GM23338 (cell line): Measurements from ENCODE around the gene PSPC1. TPM values are rescaled to one million over a fixed set of nuclear protein-coding genes. Genes with fewer than 3 reads are reported as not detected.

Experiments
- ATAC-seq: fragments of 200-7000 bp; cut with Tn5 transposase; 3 replicates; pipeline ENCODE4 v1.9.1; 2020
- DNase-seq: peaks from one replicate; pipeline ENCODE4 v3.0.0-alpha.2; 2015; ENCODE audit warnings: low spot score
- H2AFZ ChIP-seq: fragments of 200-600 bp; sonication (generic); 2 replicates; pipeline ENCODE4 v1.8.0; 2016; ENCODE audit warnings: antibody characterized with exemption, mild to moderate bottlenecking, moderate library complexity
- H3F3A ChIP-seq: fragments of 200-600 bp; sonication (generic); replicated peaks from 2 replicates; pipeline ENCODE4 v1.8.0; 2017; ENCODE audit warnings: antibody characterized with exemption, mixed run types, low read depth
- H3K27ac ChIP-seq: fragments of 200-600 bp; sonication (generic); 2 replicates; pipeline ENCODE4 v1.6.1; 2016; ENCODE audit warnings: low read depth
- H3K27me3 ChIP-seq: fragments of 200-600 bp; sonication (generic); 2 replicates; pipeline ENCODE4 v1.8.0; 2016; ENCODE audit warnings: mild to moderate bottlenecking, mixed run types, moderate library complexity; ENCODE audit not compliant: insufficient read depth
- H3K36me3 ChIP-seq: fragments of 200-600 bp; sonication (generic); 2 replicates; pipeline ENCODE4 v1.8.0; 2016; ENCODE audit warnings: mild to moderate bottlenecking; ENCODE audit not compliant: insufficient read depth
- H3K4me1 ChIP-seq: fragments of 200-600 bp; sonication (generic); 2 replicates; pipeline ENCODE4 v1.8.0; 2016; ENCODE audit warnings: mild to moderate bottlenecking, moderate library complexity; ENCODE audit not compliant: insufficient read depth
- H3K4me2 ChIP-seq: fragments of 200-600 bp; sonication (generic); 2 replicates; pipeline ENCODE4 v1.7.1; 2017; ENCODE audit warnings: mixed run types
- H3K4me3 ChIP-seq: fragments of 200-600 bp; sonication (generic); 2 replicates; pipeline ENCODE4 v1.6.1; 2016; ENCODE audit warnings: mixed run types
- H3K79me2 ChIP-seq: fragments of 200-600 bp; sonication (generic); replicated peaks from 2 replicates; pipeline ENCODE4 v1.8.0; 2017; ENCODE audit warnings: mild to moderate bottlenecking; ENCODE audit not compliant: insufficient read depth
- H3K9me2 ChIP-seq: fragments of 200-600 bp; sonication (generic); 2 replicates; pipeline ENCODE4 v1.8.0; 2017; ENCODE audit not compliant: insufficient read depth
- H4K20me1 ChIP-seq: fragments of 200-600 bp; sonication (generic); replicated peaks from 2 replicates; pipeline ENCODE4 v1.8.0; 2017; ENCODE audit warnings: mild to moderate bottlenecking; ENCODE audit not compliant: insufficient read depth
- H3K27ac Mint-ChIP-seq: 2 replicates; pipeline ENCODE4 v1.8.0; 2020; ENCODE audit warnings: inconsistent platforms, mild to moderate bottlenecking, moderate library complexity, mixed read lengths
- H3K27me3 Mint-ChIP-seq: 3 replicates; pipeline ENCODE4 v1.8.0; 2022; ENCODE audit warnings: low read depth, mild to moderate bottlenecking, moderate library complexity, mixed read lengths, inconsistent platforms; ENCODE audit not compliant: insufficient read depth, poor library complexity
- H3K36me3 Mint-ChIP-seq: 3 replicates; pipeline ENCODE4 v1.8.0; 2021; ENCODE audit warnings: low read depth, mild to moderate bottlenecking, inconsistent platforms, moderate library complexity, mixed read lengths
- H3K4me1 Mint-ChIP-seq: 3 replicates; pipeline ENCODE4 v1.8.0; 2020; ENCODE audit warnings: mild to moderate bottlenecking, inconsistent platforms, mixed read lengths
- H3K4me3 Mint-ChIP-seq: 3 replicates; pipeline ENCODE4 v1.8.0; 2021; ENCODE audit warnings: moderate library complexity, mild to moderate bottlenecking, inconsistent platforms, mixed read lengths
- H3K9me3 Mint-ChIP-seq: 3 replicates; pipeline ENCODE4 v1.8.0; 2020; ENCODE audit warnings: moderate library complexity, mild to moderate bottlenecking, inconsistent platforms, mixed read lengths
- ZNF114 ChIP-seq: fragments of 250-450 bp; sonication (Bioruptor Pico); IDR thresholded peaks from 2 replicates; pipeline ENCODE4 v1.5.0; 2020; ENCODE audit warnings: mild to moderate bottlenecking, moderate library complexity
- polyA plus RNA-seq: library from polyadenylated mRNA; unstranded; fragments of >200 nt; fragmentation: Nextera tagmentation; extraction: Ambion mirVana; gene quantifications from 2 replicates; pipeline ENCODE4 v1.2.1, GENCODE V29; 2016
- total RNA-seq: library from RNA; depleted of rRNA; stranded (reverse); fragments of >200 nt; shearing (Covaris generic); gene quantifications from 2 replicates; pipeline ENCODE4 v1.2.3, GENCODE V29; 2014
- TF ChIP-seq, protein P1 (sequence below): fragments of 250-450 bp; sonication (Bioruptor Pico); IDR thresholded peaks from 2 replicates; pipeline ENCODE4 v1.5.0; 2020; ENCODE audit warnings: mild to moderate bottlenecking, moderate library complexity
- TF ChIP-seq, protein P2 (sequence below): IDR thresholded peaks from one replicate; pipeline ENCODE4 v1.6.1; 2018; ENCODE audit warnings: antibody characterized with exemption; ENCODE audit not compliant: unreplicated experiment
- TF ChIP-seq, protein P3 (sequence below), 2 experiments: fragments of 200-600 bp in 1 of 2; sonication (generic) in 1 of 2; conservative IDR thresholded peaks; 2 replicates each; pipeline versions ENCODE4 v1.5.1 to v1.6.1; 2016 to 2017; ENCODE audit warnings: antibody characterized with exemption in 2 of 2, low read depth in 2 of 2, mild to moderate bottlenecking in 2 of 2, moderate library complexity in 1 of 2

The PSPC1 gene
- total and polyA plus RNA-seq, 2 experiments from 2014 or later, result 38.2 to 80.2 TPM

DNA sequence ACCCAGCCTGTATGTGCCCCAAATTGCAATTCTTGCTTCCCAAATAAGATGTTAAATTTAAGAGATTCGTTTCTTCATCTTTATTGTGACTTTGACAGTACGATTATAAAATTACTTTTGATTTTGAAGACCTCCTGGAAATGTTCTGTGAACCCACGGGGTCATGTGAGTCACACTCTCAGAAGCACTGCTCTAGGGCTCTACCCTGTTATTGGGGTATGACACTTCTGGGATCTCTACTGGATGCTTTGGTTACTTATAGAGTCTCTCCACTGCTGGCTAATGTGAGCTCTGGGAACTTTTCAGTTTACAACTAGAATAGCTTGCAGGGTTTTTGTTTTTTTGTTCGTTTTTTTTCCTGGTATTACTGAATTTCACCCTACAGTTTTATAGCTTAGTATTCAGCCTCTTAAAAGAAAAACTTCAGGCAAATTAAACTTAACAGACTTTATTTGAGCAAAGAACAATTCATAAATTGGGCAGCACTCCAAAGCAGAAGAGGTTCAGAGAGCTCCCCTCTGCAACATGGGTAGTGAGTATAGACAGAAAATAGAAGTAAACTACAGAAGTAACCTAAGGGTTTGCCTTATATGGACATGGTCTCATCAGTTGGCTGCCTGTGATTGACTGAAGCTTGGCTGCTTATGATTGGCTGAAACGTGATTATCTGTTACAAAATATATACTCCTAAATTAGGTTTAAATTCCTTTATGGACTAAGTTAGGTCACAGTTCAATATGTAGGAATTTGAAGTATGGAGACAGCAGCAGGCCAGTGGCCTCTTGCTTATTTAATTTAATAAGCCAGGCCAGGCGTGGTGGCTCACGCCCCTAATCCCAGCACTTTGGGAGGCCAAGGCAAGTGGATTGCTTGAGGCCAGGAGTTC, 28.5 kb upstream of the PSPC1 start (continued):
- TF ChIP-seq, protein P1, sequence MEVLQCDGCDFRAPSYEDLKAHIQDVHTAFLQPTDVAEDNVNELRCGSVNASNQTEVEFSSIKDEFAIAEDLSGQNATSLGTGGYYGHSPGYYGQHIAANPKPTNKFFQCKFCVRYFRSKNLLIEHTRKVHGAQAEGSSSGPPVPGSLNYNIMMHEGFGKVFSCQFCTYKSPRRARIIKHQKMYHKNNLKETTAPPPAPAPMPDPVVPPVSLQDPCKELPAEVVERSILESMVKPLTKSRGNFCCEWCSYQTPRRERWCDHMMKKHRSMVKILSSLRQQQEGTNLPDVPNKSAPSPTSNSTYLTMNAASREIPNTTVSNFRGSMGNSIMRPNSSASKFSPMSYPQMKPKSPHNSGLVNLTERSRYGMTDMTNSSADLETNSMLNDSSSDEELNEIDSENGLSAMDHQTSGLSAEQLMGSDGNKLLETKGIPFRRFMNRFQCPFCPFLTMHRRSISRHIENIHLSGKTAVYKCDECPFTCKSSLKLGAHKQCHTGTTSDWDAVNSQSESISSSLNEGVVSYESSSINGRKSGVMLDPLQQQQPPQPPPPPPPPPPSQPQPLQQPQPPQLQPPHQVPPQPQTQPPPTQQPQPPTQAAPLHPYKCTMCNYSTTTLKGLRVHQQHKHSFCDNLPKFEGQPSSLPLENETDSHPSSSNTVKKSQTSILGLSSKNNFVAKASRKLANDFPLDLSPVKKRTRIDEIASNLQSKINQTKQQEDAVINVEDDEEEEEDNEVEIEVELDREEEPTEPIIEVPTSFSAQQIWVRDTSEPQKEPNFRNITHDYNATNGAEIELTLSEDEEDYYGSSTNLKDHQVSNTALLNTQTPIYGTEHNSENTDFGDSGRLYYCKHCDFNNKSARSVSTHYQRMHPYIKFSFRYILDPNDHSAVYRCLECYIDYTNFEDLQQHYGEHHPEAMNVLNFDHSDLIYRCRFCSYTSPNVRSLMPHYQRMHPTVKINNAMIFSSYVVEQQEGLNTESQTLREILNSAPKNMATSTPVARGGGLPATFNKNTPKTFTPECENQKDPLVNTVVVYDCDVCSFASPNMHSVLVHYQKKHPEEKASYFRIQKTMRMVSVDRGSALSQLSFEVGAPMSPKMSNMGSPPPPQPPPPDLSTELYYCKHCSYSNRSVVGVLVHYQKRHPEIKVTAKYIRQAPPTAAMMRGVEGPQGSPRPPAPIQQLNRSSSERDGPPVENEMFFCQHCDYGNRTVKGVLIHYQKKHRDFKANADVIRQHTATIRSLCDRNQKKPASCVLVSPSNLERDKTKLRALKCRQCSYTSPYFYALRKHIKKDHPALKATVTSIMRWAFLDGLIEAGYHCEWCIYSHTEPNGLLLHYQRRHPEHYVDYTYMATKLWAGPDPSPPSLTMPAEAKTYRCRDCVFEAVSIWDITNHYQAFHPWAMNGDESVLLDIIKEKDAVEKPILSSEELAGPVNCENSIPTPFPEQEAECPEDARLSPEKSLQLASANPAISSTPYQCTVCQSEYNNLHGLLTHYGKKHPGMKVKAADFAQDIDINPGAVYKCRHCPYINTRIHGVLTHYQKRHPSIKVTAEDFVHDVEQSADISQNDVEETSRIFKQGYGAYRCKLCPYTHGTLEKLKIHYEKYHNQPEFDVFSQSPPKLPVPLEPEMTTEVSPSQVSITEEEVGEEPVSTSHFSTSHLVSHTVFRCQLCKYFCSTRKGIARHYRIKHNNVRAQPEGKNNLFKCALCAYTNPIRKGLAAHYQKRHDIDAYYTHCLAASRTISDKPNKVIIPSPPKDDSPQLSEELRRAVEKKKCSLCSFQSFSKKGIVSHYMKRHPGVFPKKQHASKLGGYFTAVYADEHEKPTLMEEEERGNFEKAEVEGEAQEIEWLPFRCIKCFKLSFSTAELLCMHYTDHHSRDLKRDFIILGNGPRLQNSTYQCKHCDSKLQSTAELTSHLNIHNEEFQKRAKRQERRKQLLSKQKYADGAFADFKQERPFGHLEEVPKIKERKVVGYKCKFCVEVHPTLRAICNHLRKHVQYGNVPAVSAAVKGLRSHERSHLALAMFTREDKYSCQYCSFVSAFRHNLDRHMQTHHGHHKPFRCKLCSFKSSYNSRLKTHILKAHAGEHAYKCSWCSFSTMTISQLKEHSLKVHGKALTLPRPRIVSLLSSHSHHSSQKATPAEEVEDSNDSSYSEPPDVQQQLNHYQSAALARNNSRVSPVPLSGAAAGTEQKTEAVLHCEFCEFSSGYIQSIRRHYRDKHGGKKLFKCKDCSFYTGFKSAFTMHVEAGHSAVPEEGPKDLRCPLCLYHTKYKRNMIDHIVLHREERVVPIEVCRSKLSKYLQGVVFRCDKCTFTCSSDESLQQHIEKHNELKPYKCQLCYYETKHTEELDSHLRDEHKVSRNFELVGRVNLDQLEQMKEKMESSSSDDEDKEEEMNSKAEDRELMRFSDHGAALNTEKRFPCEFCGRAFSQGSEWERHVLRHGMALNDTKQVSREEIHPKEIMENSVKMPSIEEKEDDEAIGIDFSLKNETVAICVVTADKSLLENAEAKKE (CRISPR knock-in tag), result no peak
- TF ChIP-seq, protein P2, sequence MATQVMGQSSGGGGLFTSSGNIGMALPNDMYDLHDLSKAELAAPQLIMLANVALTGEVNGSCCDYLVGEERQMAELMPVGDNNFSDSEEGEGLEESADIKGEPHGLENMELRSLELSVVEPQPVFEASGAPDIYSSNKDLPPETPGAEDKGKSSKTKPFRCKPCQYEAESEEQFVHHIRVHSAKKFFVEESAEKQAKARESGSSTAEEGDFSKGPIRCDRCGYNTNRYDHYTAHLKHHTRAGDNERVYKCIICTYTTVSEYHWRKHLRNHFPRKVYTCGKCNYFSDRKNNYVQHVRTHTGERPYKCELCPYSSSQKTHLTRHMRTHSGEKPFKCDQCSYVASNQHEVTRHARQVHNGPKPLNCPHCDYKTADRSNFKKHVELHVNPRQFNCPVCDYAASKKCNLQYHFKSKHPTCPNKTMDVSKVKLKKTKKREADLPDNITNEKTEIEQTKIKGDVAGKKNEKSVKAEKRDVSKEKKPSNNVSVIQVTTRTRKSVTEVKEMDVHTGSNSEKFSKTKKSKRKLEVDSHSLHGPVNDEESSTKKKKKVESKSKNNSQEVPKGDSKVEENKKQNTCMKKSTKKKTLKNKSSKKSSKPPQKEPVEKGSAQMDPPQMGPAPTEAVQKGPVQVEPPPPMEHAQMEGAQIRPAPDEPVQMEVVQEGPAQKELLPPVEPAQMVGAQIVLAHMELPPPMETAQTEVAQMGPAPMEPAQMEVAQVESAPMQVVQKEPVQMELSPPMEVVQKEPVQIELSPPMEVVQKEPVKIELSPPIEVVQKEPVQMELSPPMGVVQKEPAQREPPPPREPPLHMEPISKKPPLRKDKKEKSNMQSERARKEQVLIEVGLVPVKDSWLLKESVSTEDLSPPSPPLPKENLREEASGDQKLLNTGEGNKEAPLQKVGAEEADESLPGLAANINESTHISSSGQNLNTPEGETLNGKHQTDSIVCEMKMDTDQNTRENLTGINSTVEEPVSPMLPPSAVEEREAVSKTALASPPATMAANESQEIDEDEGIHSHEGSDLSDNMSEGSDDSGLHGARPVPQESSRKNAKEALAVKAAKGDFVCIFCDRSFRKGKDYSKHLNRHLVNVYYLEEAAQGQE, result no peak

DNA sequence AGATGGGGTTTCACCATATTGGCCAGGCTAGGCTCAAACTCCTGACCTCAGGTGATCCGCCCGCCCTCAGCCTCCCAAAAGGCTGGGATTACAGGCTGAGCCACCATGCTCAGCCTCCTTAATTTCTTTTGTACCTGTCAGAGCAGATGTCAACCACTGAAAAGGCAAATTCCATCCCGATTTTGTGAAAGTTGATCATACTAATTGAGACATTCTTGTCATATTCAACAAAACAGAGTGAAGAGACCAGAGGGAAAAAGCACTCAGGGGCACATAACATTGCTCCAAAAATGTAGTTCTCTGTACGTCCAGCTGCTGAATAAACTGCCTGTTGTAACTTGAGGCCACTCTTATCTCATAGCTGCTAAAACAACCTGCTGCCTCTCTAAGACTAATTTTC, 27.4 kb upstream of the PSPC1 start:
- Histone ChIP-seq H3K27me3 (no peaks in the 10 kb centered on the region), H2AFZ (no peak overlapping the region), H3K9me2 (no peaks in the 10 kb centered on the region), H3F3A (no peaks in the 10 kb centered on the region), H3K27ac (no peak overlapping the region), H3K36me3 (no peaks in the 10 kb centered on the region), H3K4me3 (no peak overlapping the region), H3K79me2 (no peaks in the 10 kb centered on the region), H4K20me1 (no peaks in the 10 kb centered on the region), H3K4me2 (no peak overlapping the region), H3K4me1 (no peaks in the 10 kb centered on the region)
- no peak overlapping the region for H3K4me3 Mint-ChIP-seq
- peaks cover 3% of the 10 kb centered on the region; the same call in 2 of the 3 replicates for H3K36me3 Mint-ChIP-seq
- DNase-seq (no peak), ATAC-seq (no peak)
- peaks cover 3% of the 10 kb centered on the region; the same call in 1 of the 3 replicates for H3K9me3 Mint-ChIP-seq
- no peaks in the 10 kb centered on the region for H3K4me1 Mint-ChIP-seq
- H3K27me3 Mint-ChIP-seq, result peaks cover 2% of the 10 kb centered on the region
- no peak overlapping the region for H3K27ac Mint-ChIP-seq
- TF ChIP-seq ZNF114 (CRISPR knock-in tag), result no peak
- TF ChIP-seq, protein P2, result no peak
- TF ChIP-seq, protein P3, sequence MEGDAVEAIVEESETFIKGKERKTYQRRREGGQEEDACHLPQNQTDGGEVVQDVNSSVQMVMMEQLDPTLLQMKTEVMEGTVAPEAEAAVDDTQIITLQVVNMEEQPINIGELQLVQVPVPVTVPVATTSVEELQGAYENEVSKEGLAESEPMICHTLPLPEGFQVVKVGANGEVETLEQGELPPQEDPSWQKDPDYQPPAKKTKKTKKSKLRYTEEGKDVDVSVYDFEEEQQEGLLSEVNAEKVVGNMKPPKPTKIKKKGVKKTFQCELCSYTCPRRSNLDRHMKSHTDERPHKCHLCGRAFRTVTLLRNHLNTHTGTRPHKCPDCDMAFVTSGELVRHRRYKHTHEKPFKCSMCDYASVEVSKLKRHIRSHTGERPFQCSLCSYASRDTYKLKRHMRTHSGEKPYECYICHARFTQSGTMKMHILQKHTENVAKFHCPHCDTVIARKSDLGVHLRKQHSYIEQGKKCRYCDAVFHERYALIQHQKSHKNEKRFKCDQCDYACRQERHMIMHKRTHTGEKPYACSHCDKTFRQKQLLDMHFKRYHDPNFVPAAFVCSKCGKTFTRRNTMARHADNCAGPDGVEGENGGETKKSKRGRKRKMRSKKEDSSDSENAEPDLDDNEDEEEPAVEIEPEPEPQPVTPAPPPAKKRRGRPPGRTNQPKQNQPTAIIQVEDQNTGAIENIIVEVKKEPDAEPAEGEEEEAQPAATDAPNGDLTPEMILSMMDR (conservative IDR thresholded peaks at IDR 0.05; ENCODE audit: low read depth in 2 of 2), result no peak
